GM18498 (cell line): Measurements from ENCODE around the gene HSF2.

ENCODE experiments used
- ATAC-seq: cut with Tn5 transposase; IDR thresholded peaks from one replicate; pipeline ENCODE4 v1.9.1; 2021; ENCODE audit warnings: mild to moderate bottlenecking, moderate library complexity; ENCODE audit not compliant: unreplicated experiment

The HSF2 gene

DNA sequence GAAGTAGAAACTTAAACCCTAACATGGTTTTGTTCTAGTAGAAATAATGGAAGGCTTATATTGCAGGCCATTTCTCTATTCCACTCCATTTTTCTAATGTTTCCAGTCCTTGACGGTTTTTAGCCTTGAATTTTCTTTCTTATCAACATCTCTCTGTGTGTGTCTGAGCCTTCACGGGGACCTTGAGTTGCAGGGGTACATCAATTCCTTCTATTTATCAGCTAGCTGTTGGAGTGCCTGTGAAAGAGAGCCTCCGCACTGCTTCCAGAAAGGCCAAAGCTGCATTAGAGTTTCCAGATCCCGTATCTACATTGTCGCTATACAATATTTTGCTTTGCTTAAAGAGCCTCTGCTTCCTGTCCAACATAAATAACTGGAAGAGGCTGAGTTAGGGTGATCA, 5.4 kb upstream of the HSF2 start:
- ATAC-seq: no peak

DNA sequence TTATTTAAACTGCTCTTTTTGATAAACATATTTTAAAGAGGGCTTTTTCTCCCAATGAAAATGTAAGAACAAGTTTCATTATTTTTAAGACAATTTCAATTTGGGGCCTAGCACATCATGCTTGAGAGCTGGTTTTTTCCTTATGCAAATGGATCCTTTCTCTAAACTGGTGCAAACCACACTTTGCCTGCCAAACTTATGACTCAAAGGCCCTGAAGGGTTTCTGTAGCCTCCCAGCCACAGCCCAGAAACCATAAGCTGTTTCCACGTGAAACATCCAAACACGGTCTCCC, 451 bp upstream of the HSF2 start:
- ATAC-seq: no peak

DNA sequence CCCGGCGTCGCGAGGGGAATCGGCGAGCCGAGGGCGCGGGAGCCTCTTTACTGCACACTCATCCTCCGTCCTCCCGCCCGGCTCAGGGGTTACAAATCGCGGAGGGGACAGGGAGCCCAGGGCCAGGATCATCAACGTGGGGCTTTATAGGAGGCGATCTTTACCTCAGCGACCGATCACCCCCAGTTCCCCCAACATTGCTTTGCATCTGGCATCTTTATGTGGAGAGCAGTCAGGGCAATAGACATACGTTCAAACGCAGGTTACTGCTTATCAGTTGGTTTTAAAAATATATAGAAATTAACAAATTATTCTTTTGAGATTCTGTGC, 634 bp downstream of the HSF2 start:
- ATAC-seq: no peak

DNA sequence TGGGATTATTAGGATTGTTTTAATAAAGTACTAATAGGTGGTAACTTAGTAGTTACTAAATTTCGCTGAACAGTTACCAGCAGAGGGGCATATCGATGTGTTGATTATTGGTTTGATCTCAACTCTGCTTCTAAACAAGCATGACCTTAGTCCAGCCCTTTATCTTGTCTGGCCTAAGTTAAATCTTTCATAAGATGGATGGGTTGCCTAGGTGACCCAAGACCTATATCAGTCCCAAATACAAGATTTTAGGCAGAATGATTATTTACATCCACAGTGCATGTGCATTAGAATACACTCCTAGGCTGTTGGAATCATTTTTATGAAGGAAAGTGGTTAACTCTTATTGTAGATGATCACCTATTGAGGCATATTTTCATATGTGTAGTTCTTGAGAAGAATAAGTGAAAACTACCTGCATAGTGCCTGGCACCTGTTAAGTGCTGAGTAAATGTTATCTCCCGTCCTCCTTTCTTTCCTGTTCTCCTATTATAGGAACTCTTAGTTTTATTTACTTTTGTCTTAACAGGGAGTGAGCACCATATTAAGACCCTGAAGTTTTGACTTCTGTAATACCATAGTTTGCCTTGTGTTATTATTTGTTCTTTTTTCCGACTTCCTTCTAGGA, 1.1 kb downstream of the HSF2 start:
- no peak for ATAC-seq

DNA sequence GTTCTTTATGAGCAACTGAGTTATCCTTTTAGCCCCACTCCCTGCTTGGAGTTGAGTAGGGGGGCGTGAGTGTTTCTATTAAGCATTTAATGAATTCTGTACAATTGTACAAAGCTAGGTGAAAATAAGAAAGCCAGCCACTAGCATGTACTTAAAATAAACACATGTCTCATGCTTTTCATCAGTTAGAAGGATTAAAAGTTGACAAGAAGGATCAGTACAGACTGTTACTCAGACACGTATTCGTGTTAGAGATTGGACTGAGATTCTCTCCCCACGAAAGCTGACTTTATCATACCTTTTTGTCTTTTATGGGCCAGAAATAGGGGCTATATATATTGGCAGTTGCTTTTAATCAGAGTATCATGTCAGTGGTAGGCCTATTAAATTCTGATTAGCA, 1.7 kb downstream of the HSF2 start:
- ATAC-seq: no peak

DNA sequence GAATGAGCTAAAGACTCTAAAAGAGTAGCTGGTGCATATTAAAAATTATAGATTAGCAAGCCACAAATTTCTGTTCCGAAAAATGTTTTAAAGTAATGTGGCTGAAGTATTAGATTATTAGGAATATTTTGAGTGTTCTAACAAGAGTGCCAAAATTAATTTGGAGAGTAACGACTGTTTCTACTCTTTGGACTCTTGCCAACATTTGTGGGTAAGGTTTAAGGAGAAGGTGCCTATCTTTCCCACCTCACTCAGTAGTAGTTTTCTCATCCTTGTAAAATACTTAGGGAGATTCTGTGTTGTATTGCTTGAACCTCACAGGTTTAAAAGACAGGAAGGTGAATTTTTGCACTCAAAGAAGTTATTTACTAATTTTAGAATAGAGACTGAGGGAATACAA, 5.0 kb downstream of the HSF2 start:
- no peak for ATAC-seq

DNA sequence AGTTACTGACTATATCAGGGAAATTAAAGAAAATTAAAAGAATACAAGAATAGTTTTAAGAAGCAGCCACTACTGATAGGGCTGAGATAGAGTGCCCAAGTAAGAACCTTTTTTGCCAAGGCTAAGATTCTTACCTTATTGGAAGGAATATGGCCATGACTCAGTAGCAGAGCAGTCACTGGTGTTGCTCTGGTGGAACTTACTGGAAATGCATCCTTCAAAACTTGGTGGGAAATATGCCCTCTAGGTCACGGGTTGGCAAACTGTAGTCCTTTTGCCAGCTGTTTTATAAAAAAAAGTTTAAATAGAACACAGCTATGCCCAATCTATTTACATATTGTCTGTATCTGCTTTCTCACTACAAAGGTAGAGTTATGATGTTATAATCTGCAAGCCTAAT, 6.0 kb downstream of the HSF2 start:
- ATAC-seq: no peak

DNA sequence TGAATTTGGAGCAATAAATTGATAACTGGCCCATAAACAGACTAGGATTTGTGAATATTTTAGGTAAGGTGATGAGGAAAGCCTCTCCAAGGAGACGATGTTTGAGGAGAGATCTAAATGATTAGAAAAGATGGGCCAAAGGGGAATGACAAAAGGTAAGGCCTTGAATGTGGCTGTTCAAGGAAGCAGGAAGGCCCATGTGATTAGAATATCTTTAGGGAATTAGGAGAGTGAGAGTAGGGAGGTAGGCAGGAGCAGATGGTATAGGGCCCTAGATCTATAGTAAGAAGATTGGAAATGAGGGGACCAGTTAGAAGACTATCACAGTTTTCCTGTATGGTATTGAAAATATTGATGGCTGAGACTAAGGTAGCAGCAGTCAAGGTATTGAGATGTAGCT, 6.7 kb downstream of the HSF2 start:
- no peak for ATAC-seq

DNA sequence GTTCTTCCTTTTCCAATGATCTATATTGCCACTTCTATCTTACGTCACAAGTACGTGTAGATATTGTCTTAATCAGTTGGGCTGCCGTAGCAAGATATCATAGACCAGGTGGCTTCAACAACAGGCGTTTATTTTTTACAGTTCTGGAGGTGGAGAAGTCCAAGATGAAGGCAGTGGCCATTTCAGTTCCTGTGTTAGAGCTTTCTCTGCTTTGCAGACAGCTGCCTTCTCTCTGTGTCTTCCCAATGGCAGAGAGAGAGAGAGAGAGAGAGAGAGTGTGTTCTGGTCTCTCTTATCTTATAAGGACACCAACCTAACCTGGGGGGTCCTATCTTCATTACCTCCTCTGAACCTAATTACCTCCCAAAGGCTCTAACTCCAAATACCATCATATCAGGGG, 8.3 kb downstream of the HSF2 start:
- no peak for ATAC-seq

DNA sequence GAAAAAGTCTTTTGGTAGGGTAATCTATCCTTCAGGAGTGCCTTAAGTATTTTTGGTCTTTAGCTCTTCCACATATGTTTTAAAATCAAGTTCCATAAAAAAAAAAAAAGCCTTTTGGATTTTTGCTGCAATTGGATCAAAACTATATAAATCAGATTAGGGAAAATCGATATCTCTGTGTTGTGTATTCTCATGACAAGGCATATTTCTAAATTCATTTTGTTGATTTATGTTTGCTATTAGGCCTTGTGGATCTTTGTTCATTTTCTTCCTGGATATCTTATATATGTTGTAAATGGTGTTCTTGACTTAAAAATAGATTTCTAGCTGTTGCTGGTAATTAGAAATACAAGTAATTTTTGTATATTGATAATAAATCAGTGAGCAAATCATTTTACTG, 8.8 kb downstream of the HSF2 start:
- ATAC-seq: no peak

DNA sequence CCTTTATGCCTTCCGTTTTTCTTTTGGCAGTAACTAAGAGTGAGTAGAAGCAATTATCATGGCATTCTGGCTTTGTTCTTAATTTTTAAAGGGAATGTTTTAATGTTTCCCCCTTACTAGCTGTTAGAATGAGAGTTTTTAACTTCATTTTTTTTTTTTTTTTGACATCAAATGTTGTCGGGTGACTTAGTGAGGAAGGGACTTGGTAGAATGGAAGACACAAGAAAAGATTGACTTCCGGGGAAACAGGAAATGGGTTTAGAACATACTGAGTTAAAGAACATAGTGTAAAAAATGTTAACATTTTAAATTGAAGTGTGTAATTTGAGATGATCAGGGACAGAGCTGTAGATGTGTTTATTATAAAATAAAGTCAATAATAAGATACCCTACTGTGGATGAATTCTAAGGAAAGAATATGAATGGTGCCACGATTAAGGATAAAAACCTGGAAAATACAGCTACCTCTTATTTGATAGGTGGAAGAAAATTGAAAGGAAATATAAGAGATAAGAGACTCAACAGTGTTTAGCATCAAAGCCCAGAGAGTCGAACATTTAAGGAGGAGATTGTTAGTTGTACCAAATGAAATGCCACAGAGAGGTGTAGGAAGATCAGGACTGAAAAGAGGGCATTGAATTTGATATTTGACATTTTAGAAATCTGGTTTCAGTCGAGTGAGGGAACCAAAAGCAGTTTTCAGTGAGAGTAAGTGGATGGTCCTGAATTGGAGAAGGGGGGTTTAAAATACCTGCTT, 9.4 kb downstream of the HSF2 start:
- ATAC-seq: no peak

DNA sequence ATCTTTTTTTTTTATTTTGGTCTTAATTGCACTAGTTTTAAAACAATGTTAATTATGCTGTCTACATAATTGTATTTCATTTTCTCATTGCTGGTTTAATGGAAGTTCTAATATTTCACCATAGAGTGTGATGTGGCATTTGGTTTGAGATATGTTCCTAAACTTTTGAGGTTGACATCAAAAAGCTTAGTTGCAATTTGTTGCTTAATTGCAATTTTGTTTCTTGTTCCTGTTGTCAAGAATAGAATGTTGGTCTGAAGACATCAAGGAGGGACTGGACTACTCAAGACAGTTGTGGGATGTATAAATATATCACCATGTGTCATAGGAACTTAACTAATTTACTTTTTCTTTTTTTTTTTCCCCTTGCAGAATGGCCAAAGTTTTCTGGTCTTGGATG, 12.5 kb downstream of the HSF2 start:
- ATAC-seq: no peak

DNA sequence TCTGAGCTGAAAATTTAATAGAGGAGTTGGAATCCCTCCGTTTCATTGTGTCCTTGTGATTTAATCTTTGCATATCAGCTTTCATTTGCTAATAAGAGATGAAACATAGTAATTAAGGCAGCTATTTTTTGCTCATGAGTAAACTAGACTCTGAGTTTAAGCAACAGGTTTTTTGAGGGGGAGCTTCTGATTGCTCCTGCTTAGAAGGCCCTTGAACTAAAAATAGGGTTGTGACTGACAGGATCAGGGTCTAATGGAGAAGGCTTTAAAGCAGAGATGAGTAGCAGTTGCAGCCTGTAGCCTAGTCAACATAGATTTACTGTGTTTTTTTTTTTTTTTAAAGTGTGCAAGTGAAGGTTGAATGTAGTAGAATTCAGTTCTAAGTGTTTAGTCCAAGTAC, 17.4 kb downstream of the HSF2 start:
- ATAC-seq: no peak

DNA sequence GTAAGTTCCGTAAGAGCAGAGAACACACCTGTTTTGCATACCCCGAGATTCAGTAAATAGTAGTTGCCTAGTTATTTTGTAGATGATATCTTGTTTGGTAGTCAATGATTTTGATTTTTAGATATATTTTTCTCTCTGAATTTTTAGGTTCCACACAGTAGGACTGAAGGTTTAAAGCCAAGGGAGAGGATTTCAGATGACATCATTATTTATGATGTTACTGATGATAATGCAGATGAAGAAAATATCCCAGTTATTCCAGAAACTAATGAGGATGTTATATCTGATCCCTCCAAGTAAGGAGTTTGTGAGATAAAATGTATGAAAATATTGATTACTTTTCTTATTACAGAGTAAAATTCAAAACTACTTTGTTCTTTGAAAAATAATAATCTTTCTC, 22.6 kb downstream of the HSF2 start:
- ATAC-seq: no peak

DNA sequence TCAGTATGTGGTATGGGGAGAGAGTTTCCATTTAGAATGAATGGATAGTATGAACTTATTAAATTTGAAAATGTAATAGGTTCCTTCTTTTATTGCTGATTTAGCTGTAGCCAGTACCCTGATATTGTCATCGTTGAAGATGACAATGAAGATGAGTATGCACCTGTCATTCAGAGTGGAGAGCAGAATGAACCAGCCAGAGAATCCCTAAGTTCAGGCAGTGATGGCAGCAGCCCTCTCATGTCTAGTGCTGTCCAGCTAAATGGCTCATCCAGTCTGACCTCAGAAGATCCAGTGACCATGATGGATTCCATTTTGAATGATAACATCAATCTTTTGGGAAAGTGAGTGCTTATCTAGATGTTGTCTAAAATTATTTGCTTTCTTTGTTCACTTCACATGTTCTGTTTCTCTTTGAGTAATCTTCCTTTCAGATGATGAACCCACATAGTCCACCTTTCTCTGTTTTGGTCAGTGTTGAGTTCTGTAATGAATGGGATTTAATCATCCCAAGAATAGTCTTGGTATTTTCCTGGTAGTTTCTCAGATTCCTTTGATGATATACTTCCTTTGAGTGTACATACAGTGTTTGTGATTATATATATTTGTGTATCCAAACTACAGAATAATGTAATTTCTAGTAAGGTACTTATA, 23.3 kb downstream of the HSF2 start:
- peak; percentile 79 for ATAC-seq

DNA sequence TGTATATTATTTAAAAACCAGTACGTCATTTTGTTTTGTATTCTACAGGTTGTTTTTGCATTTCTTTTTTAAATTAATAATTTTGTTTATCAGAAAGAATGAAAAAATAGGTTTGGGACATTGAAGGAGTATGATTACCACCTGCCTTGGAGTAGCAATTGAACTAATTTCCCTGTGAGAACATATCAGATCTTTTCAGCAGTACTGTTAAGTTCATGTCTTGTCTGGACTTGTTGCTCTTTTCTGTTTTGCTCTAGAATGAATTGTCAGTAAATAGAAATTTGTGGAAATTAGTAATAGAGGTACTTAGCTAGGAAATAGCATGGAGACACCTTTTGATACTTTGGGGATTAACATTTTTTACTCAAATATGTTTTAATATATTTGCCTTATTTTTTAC, 24.3 kb downstream of the HSF2 start:
- ATAC-seq: no peak

DNA sequence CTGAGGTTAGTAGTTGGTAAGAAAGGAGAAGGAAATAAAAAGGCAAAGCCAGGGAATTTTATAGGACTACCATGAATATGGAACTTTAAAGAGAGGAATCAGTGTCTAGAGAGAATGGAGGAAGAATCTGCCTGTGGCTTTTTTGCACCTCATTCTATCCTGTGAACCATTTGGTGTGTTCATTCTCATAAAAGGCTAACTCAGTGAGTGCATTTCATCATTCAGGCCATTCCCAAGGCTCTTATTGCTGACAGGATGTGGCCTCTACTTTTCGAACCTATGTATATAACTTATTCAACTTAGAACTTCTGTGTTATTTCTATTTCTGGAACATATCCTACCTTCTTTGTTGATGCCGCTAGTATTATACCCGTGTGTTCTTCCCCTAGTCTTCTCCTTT, 27.1 kb downstream of the HSF2 start:
- ATAC-seq: no peak

DNA sequence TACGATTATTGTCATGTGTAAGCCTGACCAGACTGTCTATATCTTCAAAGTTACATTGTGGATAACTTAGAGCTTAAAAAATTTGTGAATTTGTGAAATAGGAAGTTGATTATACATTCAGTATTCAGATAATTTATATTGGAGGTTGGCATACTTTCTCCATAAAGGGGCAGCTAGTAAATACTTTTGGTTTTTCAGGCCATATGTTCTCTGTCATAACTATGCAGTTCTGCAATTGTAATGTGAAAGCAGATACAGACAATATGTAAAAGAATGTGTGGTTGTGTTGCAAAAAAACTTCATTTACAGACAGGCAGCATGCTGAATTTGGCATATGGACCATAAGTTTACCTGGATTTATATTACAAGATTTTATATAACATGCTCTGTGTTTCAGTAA, 29.3 kb downstream of the HSF2 start:
- ATAC-seq: no peak

DNA sequence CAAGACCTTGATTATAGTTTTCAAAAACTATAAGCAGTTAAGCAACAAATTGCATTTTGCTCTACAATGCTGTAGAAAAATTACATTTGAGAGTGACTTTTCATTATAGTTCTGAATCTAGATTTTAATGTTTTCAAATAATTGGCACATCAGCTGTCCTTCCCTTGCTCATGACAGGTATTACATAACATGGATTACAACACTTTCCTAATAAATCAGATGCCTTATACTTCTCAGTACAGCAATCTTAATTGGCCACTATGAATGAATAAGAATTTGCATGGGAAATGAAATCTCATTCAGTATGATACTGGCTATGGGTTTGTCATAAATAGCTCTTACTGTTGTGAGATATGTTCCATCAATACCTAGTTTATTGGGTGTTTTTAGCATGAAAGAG, 29.9 kb downstream of the HSF2 start:
- ATAC-seq: no peak

DNA sequence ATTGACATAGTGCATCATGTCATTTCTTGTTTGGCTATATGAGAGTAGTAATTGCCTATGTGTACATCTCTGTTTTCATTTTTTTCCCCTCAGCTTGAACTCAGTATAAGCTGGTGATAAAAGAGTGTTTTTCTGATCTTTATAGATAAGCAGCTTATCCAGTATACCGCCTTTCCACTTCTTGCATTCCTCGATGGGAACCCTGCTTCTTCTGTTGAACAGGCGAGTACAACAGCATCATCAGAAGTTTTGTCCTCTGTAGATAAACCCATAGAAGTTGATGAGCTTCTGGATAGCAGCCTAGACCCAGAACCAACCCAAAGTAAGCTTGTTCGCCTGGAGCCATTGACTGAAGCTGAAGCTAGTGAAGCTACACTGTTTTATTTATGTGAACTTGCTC, 32.3 kb downstream of the HSF2 start:
- ATAC-seq: no peak

DNA sequence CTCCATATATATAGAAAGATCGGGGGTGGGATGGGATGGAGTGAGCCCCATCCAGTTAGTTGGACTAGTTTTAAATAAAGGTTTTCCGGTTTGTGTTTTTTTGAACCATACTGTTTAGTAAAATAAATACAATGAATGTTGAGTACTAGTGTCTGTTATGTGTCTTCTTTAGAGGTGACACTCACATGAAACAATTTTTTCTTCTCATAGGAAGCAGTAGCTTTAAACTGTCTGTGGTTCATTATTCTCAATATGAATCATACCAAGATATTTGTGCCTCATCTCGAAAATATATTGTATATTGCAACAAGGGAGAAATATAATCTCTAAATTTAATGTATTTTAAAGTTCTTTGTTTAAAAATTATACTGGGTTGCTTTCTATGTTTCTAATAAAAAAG, 33.4 kb downstream of the HSF2 start:
- ATAC-seq: no peak

DNA sequence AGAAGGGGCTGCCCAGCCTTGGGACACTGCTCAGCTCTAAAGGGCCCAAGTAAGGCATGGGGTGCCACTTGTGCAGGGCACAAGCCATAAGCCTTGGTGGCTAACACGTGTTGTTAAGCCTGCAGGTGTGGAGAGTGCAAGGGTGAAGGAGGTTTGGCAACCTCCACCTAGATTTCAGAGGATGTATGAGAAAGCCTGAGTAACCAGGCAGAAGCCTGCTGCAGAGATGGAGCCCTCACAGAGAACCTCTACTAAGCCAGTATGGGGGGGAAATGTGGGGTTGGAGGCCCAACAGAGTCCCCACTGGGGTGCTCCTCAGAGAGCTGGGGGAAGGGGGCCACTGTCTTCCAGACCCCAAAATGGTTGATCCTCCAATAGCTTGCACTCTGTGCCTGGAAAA, 39.5 kb downstream of the HSF2 start:
- no peak for ATAC-seq

DNA sequence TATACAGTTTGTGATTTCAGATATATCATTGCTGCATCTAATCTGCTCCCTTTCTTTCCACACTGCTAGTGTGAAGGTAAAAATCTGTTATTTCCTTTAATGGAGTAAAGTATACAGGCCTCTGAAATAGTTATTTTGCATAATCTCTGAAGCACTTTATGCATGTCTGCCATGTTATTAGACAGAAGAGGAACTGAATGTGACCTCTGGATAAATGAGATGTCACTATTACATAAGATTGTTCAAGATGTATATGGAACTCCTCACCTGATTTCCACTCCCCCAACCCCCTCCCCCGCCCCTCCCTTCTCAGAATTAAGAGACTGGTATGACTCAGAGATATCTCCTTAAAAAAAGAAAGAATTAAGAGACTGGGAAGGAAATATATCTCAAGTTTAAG, 45.8 kb downstream of the HSF2 start:
- no peak for ATAC-seq
